ENCODE results near the gene GPR37L1. TPM values are rescaled to one million over a fixed set of nuclear protein-coding genes. Genes with fewer than 3 reads are reported as not detected.

GPR37L1 gene
- total and polyA plus RNA-seq, 10 of the 15 experiments (the other 5 are each of a cell fraction or from before 2014, with no cell fraction given): under 0.01 to 0.08 (median 0.02) TPM; not detected in 5

DNA sequence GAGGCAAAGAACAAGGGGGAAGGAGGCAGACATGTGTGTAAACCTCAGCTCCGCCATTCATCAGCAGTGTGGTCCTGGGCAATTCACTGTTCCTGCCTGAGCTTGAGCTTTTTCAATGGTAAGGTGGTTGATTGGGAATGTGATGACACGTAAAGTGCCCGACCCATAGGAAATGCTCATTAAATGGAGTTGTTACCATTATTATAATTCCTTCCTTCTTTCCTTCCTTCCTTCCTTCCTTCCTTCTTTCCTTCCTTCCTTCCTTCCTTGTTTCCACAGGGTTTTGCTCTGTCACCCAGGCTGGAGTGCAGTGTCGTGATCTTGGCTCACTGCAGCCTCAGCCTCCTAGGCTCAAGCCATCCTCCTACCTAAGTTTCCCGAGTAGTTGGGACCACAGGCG, 4.3 kb downstream of the GPR37L1 start (continued):
- TF ChIP-seq, protein P1, sequence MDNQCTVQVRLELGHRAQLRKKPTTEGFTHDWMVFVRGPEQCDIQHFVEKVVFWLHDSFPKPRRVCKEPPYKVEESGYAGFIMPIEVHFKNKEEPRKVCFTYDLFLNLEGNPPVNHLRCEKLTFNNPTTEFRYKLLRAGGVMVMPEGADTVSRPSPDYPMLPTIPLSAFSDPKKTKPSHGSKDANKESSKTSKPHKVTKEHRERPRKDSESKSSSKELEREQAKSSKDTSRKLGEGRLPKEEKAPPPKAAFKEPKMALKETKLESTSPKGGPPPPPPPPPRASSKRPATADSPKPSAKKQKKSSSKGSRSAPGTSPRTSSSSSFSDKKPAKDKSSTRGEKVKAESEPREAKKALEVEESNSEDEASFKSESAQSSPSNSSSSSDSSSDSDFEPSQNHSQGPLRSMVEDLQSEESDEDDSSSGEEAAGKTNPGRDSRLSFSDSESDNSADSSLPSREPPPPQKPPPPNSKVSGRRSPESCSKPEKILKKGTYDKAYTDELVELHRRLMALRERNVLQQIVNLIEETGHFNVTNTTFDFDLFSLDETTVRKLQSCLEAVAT (IDR thresholded peaks at IDR 0.05): no peak
- no peak for TF ChIP-seq HDGF (IDR thresholded peaks at IDR 0.05)
- no peak for TF ChIP-seq RAD51 (IDR thresholded peaks at IDR 0.05)
- TF ChIP-seq, protein P2, sequence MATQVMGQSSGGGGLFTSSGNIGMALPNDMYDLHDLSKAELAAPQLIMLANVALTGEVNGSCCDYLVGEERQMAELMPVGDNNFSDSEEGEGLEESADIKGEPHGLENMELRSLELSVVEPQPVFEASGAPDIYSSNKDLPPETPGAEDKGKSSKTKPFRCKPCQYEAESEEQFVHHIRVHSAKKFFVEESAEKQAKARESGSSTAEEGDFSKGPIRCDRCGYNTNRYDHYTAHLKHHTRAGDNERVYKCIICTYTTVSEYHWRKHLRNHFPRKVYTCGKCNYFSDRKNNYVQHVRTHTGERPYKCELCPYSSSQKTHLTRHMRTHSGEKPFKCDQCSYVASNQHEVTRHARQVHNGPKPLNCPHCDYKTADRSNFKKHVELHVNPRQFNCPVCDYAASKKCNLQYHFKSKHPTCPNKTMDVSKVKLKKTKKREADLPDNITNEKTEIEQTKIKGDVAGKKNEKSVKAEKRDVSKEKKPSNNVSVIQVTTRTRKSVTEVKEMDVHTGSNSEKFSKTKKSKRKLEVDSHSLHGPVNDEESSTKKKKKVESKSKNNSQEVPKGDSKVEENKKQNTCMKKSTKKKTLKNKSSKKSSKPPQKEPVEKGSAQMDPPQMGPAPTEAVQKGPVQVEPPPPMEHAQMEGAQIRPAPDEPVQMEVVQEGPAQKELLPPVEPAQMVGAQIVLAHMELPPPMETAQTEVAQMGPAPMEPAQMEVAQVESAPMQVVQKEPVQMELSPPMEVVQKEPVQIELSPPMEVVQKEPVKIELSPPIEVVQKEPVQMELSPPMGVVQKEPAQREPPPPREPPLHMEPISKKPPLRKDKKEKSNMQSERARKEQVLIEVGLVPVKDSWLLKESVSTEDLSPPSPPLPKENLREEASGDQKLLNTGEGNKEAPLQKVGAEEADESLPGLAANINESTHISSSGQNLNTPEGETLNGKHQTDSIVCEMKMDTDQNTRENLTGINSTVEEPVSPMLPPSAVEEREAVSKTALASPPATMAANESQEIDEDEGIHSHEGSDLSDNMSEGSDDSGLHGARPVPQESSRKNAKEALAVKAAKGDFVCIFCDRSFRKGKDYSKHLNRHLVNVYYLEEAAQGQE (IDR thresholded peaks at IDR 0.05; ENCODE audit: low read depth, low read length): no peak
- no peak for TF ChIP-seq MTA2 (IDR thresholded peaks at IDR 0.05; ENCODE audit: low read depth)
- TF ChIP-seq FOXM1 (IDR thresholded peaks at IDR 0.05; ENCODE audit: low read depth, low read length): no peak
- no peak for TF ChIP-seq BRCA1 (IDR thresholded peaks at IDR 0.05; ENCODE audit: low read depth, low read length)
- no peak for TF ChIP-seq ZZZ3 (IDR thresholded peaks at IDR 0.05; ENCODE audit: control insufficient read depth, insufficient read length, low read depth)
